K562 (cell line): ENCODE results near the gene RGL2. TPM values are rescaled to one million over a fixed set of nuclear protein-coding genes. Genes with fewer than 3 reads are reported as not detected.

Experiments
- ARID3B ChIP-seq: fragments of 250-450 bp; sonication (Bioruptor Pico); IDR thresholded peaks from 2 replicates; pipeline ENCODE4 v1.4.0; 2020; ENCODE audit warnings: borderline replicate concordance
- BCOR ChIP-seq: fragments of 450-650 bp; IDR thresholded peaks from 2 replicates; pipeline ENCODE4 v1.6.1; 2016
- CBFA2T2 ChIP-seq: fragments of 450-650 bp; conservative IDR thresholded peaks from 2 replicates; pipeline ENCODE4 v1.6.1; 2017; ENCODE audit warnings: mild to moderate bottlenecking
- DDX20 ChIP-seq: fragments of 450-650 bp; IDR thresholded peaks from 2 replicates; pipeline ENCODE4 v1.6.1; 2016; ENCODE audit warnings: missing genetic modification characterization, low read depth, mild to moderate bottlenecking, missing compliant biosample characterization, moderate library complexity
- DNMT1 ChIP-seq: fragments of 450-650 bp; IDR thresholded peaks from 2 replicates; pipeline ENCODE4 v1.6.1; 2016; ENCODE audit warnings: antibody characterized with exemption, mild to moderate bottlenecking
- EP400 ChIP-seq: fragments of 450-650 bp; IDR thresholded peaks from 2 replicates; pipeline ENCODE4 v1.6.1; 2017; ENCODE audit warnings: antibody characterized with exemption, mild to moderate bottlenecking, moderate library complexity
- ETV5 ChIP-seq: sonication (generic); formaldehyde crosslinking; IDR thresholded peaks from 2 replicates; pipeline ENCODE4 v1.4.0; 2020; ENCODE audit warnings: low read depth, mild to moderate bottlenecking, missing genetic modification reagents
- MCM7 ChIP-seq, 2 experiments: fragments of 450-650 bp; IDR thresholded peaks; 2 replicates each; pipeline ENCODE4 v1.6.1; 2016 to 2018
- MYC ChIP-seq, 2 experiments: fragments of 250-450 bp in 1 of 2; sonication (Bioruptor Pico) in 1 of 2; IDR thresholded peaks; 2 replicates each; pipeline versions ENCODE4 v1.5.1 to v1.6.1; 2012 to 2021; ENCODE audit warnings: low read depth in 2 of 2, borderline replicate concordance in 1 of 2, improper control_type of control experiment in 1 of 2, low read length in 1 of 2, mild to moderate bottlenecking in 1 of 2, moderate library complexity in 1 of 2
- NFXL1 ChIP-seq: fragments of 450-650 bp; formaldehyde crosslinking; IDR thresholded peaks from 2 replicates; pipeline ENCODE4 v1.4.0; 2021; ENCODE audit warnings: mild to moderate bottlenecking
- NFYB ChIP-seq: IDR thresholded peaks from 2 replicates; pipeline ENCODE4 v1.6.1; 2011; ENCODE audit warnings: mild to moderate bottlenecking, moderate library complexity; ENCODE audit not compliant: insufficient read length; ENCODE audit errors: extremely low read depth
- SMAD4 ChIP-seq: fragments of 250-450 bp; sonication (Bioruptor Pico); conservative IDR thresholded peaks from 2 replicates; pipeline ENCODE4 v1.8.0; 2021; ENCODE audit warnings: inconsistent platforms, mild to moderate bottlenecking, moderate library complexity
- SMARCB1 ChIP-seq: IDR thresholded peaks from 2 replicates; pipeline ENCODE4 v1.6.1; 2011; ENCODE audit warnings: improper control_type of control experiment, low read depth; ENCODE audit not compliant: insufficient read length
- STAT5A ChIP-seq: IDR thresholded peaks from 2 replicates; pipeline ENCODE4 v1.6.1; 2012; ENCODE audit warnings: low read length, inconsistent platforms, borderline replicate concordance
- TAF7 ChIP-seq: fragments of 450-650 bp; IDR thresholded peaks from 2 replicates; pipeline ENCODE4 v1.6.1; 2016; ENCODE audit warnings: missing genetic modification characterization, missing compliant biosample characterization
- XRCC5 ChIP-seq: fragments of 200-400 bp; formaldehyde crosslinking; IDR thresholded peaks from 2 replicates; pipeline ENCODE4 v1.6.1; 2017; ENCODE audit warnings: low read depth, mild to moderate bottlenecking, low read length
- ZBED1 ChIP-seq: IDR thresholded peaks from 2 replicates; pipeline ENCODE4 v1.6.1; 2014
- ZC3H4 ChIP-seq: sonication (generic); formaldehyde crosslinking; IDR thresholded peaks from 2 replicates; pipeline ENCODE4 v1.9.0; 2021; ENCODE audit warnings: missing genetic modification reagents, borderline replicate concordance
- ZNF3 ChIP-seq: fragments of 250-450 bp; sonication (Bioruptor Pico); IDR thresholded peaks from 2 replicates; pipeline ENCODE4 v1.5.0; 2021; ENCODE audit warnings: mild to moderate bottlenecking, moderate library complexity
- ZNF584 ChIP-seq: fragments of 200-800 bp; sonication (Bioruptor generic); IDR thresholded peaks from 2 replicates; pipeline ENCODE4 v1.6.1; 2016; ENCODE audit warnings: low read depth, mild to moderate bottlenecking, missing genetic modification characterization, missing compliant biosample characterization
- polyA plus RNA-seq, 8 experiments: library from polyadenylated mRNA; depleted of rRNA in 4 of 8; stranded (reverse) in 5 of 8; unstranded in 3 of 8; fragments of >200 nt; fragmentation: Nextera tagmentation in 2 of 8; fragmentation: Illumina TruSeq in 1 of 8; extraction: Ambion mirVana in 2 of 8; extraction: Trizol in 1 of 8; gene quantifications; 2 replicates each; pipeline versions ENCODE4 v1.2.1 to v1.2.3, GENCODE V29; 2011 to 2014; ENCODE audit warnings: inconsistent platforms in 1 of 8, missing spikeins in 1 of 8
- total RNA-seq, 7 experiments: library from RNA; depleted of rRNA in 6 of 7; stranded (reverse); fragments of >200 nt in 6 of 7; fragmentation: Illumina TruSeq in 2 of 7; extraction: Trizol in 2 of 7; gene quantifications; 2 replicates each; pipeline versions ENCODE4 v1.2.1 to v1.2.3, GENCODE V29; 2011 to 2021; ENCODE audit warnings: low replicate concordance in 1 of 7
- TF ChIP-seq, protein P1 (sequence below): fragments of 250-450 bp; sonication (Bioruptor Pico); IDR thresholded peaks from 2 replicates; pipeline ENCODE4 v1.9.0; 2021; ENCODE audit warnings: mild to moderate bottlenecking, inconsistent platforms
- TF ChIP-seq, protein P2 (sequence below), 2 experiments: IDR thresholded peaks in 1 of 2; conservative IDR thresholded peaks in 1 of 2; 2 replicates each; pipeline ENCODE4 v1.6.1; 2016; ENCODE audit warnings: low read depth in 2 of 2, mild to moderate bottlenecking in 1 of 2, missing compliant biosample characterization in 1 of 2, missing genetic modification characterization in 1 of 2, moderate library complexity in 1 of 2

The RGL2 gene
- total and polyA plus RNA-seq, 9 of the 15 experiments (the other 6 are each of a cell fraction or from before 2014, with no cell fraction given), result 1.8 to 57.1 (median 19.5) TPM

DNA sequence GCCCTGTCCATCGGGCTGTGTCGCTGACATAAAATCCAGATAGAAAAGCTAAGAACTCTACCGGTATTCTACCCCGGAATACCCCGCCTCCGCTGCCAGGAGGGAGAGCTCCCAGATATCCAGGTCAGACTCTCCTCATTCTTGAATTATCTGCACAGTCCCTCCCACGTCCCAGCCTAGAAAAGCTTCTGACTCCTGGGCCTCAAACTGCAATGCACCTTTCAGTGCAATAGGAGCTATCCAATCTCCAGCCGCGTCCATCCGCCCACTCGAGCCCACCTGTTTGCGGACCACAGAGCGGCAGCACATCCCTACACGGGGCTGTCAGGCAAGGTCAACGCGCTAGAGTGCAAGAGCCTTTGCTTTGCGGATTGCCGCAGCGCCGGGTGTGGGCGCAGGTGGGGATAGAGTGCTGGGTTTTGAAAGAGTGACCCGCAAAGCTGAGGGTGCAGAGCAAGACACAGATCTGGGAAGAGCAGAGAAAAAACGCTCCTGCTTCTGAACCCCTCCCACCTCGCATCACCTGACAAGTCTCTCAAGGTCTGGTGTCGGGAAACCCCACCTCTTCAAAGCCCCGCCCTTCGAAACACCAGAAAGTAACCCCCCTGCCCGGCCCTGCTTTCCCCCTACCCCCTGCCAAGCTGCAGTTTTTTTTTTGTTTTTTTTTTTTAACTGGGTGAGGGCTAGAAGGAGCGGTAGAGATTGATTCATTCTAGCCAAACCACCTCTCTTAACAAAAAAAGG lies 13.8 kb upstream of the RGL2 start (continued):
- TF ChIP-seq NFXL1 (no peak), ZNF3 (CRISPR knock-in tag) (no peak), CBFA2T2 (peak; percentile 30; the same call in 1 of the 2 replicates), SMAD4 (CRISPR knock-in tag) (no peak), STAT5A (no peak), TAF7 (tag) (no peak), ZC3H4 (CRISPR knock-in tag) (0 out of 2 replicates have a peak, but pooled peaks have one; percentile 53), ZNF584 (no peak), DDX20 (tag) (no peak), MCM7 (IDR thresholded peaks at IDR 0.05) (no peak), EP400 (peak; percentile 20; the same call in 1 of the 2 replicates), MYC (IDR thresholded peaks at IDR 0.05; ENCODE audit: low read depth, low read length) (no peak), MYC (CRISPR knock-in tag; IDR thresholded peaks at IDR 0.05; ENCODE audit: borderline replicate concordance, low read depth) (no peak), DNMT1 (no peak), NFYB (no peak), BCOR (0 out of 2 replicates have a peak, but pooled peaks have one; percentile 25), XRCC5 (peak; percentile 66; the same call in 1 of the 2 replicates), ETV5 (CRISPR knock-in tag) (0 out of 2 replicates have a peak, but pooled peaks have one; percentile 44), ARID3B (no peak), ZBED1 (peak; percentile 28; the same call in 1 of the 2 replicates), SMARCB1 (no peak)
- TF ChIP-seq, protein P1, sequence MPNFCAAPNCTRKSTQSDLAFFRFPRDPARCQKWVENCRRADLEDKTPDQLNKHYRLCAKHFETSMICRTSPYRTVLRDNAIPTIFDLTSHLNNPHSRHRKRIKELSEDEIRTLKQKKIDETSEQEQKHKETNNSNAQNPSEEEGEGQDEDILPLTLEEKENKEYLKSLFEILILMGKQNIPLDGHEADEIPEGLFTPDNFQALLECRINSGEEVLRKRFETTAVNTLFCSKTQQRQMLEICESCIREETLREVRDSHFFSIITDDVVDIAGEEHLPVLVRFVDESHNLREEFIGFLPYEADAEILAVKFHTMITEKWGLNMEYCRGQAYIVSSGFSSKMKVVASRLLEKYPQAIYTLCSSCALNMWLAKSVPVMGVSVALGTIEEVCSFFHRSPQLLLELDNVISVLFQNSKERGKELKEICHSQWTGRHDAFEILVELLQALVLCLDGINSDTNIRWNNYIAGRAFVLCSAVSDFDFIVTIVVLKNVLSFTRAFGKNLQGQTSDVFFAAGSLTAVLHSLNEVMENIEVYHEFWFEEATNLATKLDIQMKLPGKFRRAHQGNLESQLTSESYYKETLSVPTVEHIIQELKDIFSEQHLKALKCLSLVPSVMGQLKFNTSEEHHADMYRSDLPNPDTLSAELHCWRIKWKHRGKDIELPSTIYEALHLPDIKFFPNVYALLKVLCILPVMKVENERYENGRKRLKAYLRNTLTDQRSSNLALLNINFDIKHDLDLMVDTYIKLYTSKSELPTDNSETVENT (CRISPR knock-in tag), result no peak
- TF ChIP-seq, protein P2, sequence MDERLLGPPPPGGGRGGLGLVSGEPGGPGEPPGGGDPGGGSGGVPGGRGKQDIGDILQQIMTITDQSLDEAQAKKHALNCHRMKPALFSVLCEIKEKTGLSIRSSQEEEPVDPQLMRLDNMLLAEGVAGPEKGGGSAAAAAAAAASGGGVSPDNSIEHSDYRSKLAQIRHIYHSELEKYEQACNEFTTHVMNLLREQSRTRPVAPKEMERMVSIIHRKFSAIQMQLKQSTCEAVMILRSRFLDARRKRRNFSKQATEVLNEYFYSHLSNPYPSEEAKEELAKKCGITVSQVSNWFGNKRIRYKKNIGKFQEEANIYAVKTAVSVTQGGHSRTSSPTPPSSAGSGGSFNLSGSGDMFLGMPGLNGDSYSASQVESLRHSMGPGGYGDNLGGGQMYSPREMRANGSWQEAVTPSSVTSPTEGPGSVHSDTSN (CRISPR knock-in tag; IDR thresholded peaks at IDR 0.05; ENCODE audit: low read depth), result no peak
- TF ChIP-seq, protein P2 (tag; conservative IDR thresholded peaks at IDR 0.05; ENCODE audit: low read depth), result no peak
